Smooth muscle cell of the pulmonary artery (primary cell): ENCODE results near the gene CD70. TPM values are rescaled to one million over a fixed set of nuclear protein-coding genes. Genes with fewer than 3 reads are reported as not detected.

Experiments
- total RNA-seq: library from RNA; depleted of rRNA; stranded (reverse); fragments of >200 nt; gene quantifications from 2 replicates; pipeline ENCODE4 v1.2.3, GENCODE V29; 2014

Gene CD70
- not detected in 2 replicates for total RNA-seq

DNA sequence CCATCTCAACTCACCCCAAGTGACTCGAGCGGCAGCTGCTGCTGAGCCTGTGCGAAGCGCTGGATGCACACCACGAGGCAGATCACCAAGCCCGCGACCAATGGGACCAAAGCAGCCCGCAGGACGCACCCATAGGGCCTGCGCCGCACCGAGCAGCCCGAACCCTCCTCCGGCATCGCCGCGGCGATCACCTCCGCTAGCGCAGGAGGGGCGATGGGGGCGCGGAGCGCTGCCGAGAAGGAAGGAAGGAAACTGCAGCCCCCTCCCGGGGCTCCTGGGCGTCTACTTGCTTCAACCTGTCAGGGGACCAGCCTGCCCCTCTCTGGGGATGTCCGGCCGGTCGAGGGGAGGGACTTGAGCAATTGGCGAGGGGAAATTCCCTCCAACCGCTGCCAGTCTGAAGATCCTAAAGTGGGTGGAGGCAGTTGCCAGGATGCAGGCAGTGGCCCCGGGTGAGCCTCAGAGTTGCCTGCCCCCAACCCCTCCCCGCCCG lies at the start of gene CD70:
Gene CD70, minus strand, starts transcription at position 324 of the 493 bp plus-strand sequence. Its CDS starts 148 bp downstream, at position 176.

Other genes starting within 250 kb of the CD70 start
- gene CLPP, start 229.6 kb downstream of the CD70 start, total RNA-seq = 34.8 and 37.5 TPM in 2 replicates
- gene ALKBH7, start 218.4 kb downstream of the CD70 start, total RNA-seq = 20.3 and 20.9 TPM in 2 replicates
- 1.5 and 1.9 TPM in 2 replicates for gene PSPN, start 215.2 kb downstream of the CD70 start, total RNA-seq
- gene GTF2F1, start 198.0 kb downstream of the CD70 start, total RNA-seq = 37.1 and 37.7 TPM in 2 replicates
- 145 and 152 TPM in 2 replicates for gene KHSRP, start 166.3 kb downstream of the CD70 start, total RNA-seq
- 0.07 TPM in 1 of 2 replicates, not detected in the other for gene SLC25A41, start 157.4 kb downstream of the CD70 start, total RNA-seq
- 48.2 and 56.6 TPM in 2 replicates for gene SLC25A23, start 131.4 kb downstream of the CD70 start, total RNA-seq
- gene CRB3, start 126.9 kb downstream of the CD70 start, total RNA-seq = 0.17 TPM in 1 of 2 replicates, not detected in the other
- gene DENND1C, start 109.4 kb downstream of the CD70 start, total RNA-seq = under 0.01 TPM in 1 of 2 replicates, not detected in the other
- not detected in 2 replicates for gene TUBB4A, start 88.8 kb downstream of the CD70 start, total RNA-seq
- gene TNFSF9, start 60.1 kb downstream of the CD70 start, total RNA-seq = 0.26 and 0.99 TPM in 2 replicates
- gene TNFSF14, start 79.0 kb upstream of the CD70 start, total RNA-seq = 0.13 and 0.66 TPM in 2 replicates
- 62.9 and 313 TPM in 2 replicates for gene C3, start 129.5 kb upstream of the CD70 start, total RNA-seq
- gene GPR108, start 146.4 kb upstream of the CD70 start, total RNA-seq = 45.2 and 50.0 TPM in 2 replicates
- 31.5 and 43.2 TPM in 2 replicates for gene TRIP10, start 148.5 kb upstream of the CD70 start, total RNA-seq
- not detected in 2 replicates for gene SH2D3A, start 176.3 kb upstream of the CD70 start, total RNA-seq
- gene VAV1, start 181.6 kb upstream of the CD70 start, total RNA-seq = 0.03 TPM in 1 of 2 replicates, not detected in the other